ENCODE measurements around the gene TTC38.

Gene TTC38

DNA sequence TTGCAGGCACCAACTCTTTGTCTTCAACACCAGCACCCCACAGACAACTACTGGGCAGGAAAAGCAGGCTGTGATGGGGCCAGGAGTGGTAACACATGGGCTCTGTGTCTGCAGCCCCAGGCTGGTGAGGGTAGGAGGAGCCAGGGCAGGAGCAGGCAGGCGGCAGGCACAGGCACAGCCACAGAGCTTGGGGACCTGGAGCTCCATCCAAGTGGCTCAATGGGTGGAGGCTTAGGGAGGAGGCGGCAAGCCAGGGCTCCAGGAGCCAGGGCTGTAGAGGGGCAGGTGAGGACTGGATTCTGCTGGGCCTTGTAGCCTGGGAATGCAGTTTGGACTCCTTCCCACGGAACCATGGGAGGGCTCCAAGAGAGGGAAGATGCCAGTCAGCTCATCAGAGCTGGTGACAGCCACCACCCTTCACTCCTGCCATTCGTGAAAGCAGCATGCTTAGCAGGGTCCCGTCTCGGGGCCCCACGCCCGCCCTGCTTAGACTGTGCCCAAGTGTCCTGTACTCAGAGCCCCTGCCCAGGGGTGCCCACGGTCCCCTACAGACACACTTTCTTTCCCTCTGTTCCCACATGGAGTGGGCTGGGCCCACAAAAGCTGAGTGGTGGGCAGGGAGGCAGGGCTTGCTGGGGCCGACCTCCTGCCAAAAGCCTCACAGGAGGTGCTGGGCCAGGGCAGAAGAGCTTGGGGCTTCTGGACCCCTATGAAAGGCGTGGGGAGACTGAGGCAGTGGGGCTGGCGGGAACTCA lies 12.4 kb downstream of the TTC38 start:
- TF ChIP-seq, protein P1, sequence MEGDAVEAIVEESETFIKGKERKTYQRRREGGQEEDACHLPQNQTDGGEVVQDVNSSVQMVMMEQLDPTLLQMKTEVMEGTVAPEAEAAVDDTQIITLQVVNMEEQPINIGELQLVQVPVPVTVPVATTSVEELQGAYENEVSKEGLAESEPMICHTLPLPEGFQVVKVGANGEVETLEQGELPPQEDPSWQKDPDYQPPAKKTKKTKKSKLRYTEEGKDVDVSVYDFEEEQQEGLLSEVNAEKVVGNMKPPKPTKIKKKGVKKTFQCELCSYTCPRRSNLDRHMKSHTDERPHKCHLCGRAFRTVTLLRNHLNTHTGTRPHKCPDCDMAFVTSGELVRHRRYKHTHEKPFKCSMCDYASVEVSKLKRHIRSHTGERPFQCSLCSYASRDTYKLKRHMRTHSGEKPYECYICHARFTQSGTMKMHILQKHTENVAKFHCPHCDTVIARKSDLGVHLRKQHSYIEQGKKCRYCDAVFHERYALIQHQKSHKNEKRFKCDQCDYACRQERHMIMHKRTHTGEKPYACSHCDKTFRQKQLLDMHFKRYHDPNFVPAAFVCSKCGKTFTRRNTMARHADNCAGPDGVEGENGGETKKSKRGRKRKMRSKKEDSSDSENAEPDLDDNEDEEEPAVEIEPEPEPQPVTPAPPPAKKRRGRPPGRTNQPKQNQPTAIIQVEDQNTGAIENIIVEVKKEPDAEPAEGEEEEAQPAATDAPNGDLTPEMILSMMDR (IDR thresholded peaks at IDR 0.05; ENCODE audit: insufficient read depth, low read length, missing control alignments), result no peak
- DNase-seq (ENCODE audit: low read depth, low spot score), result no peak
- CTCF ChIA-PET, result interaction anchor here (0.6 to 1.0 kb wide), 2 partner anchors 10 to 158 kb away, joined by 3 to 4 read pairs; no protein-coding TSS in a partner anchor
- POLR2A ChIA-PET, result no interaction called here
- H3K4me3 ChIP-seq (ENCODE audit: low read depth, low read length), result no peak overlapping the region

DNA sequence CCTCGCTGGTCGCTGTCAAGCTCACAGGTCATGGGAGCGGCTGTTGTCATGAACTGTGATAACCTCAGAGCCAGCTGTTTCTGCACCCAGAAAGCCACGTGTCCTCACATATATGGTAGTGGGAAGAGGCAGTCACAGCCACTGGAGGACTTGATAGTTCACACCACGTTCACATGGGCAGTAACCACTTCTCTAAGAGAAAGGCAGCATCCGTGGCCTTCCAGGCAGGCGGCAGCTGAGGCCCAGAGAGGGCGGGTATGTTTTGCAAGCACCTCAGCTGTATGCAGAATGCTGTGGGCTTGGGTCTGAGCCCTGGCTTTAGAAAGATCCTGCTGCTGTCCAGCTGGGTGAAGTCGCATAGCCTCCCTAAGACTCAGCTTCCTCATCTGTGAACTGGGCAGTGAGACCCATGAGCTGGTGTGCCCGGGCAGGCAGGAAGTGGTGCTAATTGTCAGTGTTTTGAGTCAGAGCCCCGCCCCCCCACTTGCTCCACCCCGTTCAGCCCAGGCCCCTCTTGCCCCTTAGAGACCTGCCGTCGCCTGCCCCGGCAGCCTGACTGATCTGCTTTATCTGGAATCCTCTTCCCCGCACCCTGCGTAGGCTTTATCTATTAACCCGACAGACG lies 13.3 kb downstream of the TTC38 start:
- ChIA-PET CTCF (interaction anchor here (0.6 to 1.3 kb wide), 4 partner anchors 9 to 275 kb away, joined by 3 to 4 read pairs (median 4); no protein-coding TSS in a partner anchor), POLR2A (no interaction called here)
- H3K4me3 ChIP-seq (ENCODE audit: low read depth, low read length), result no peak overlapping the region
- no peak for DNase-seq (ENCODE audit: low read depth, low spot score)
- TF ChIP-seq, protein P1 (IDR thresholded peaks at IDR 0.05; ENCODE audit: insufficient read depth, low read length, missing control alignments), result no peak

DNA sequence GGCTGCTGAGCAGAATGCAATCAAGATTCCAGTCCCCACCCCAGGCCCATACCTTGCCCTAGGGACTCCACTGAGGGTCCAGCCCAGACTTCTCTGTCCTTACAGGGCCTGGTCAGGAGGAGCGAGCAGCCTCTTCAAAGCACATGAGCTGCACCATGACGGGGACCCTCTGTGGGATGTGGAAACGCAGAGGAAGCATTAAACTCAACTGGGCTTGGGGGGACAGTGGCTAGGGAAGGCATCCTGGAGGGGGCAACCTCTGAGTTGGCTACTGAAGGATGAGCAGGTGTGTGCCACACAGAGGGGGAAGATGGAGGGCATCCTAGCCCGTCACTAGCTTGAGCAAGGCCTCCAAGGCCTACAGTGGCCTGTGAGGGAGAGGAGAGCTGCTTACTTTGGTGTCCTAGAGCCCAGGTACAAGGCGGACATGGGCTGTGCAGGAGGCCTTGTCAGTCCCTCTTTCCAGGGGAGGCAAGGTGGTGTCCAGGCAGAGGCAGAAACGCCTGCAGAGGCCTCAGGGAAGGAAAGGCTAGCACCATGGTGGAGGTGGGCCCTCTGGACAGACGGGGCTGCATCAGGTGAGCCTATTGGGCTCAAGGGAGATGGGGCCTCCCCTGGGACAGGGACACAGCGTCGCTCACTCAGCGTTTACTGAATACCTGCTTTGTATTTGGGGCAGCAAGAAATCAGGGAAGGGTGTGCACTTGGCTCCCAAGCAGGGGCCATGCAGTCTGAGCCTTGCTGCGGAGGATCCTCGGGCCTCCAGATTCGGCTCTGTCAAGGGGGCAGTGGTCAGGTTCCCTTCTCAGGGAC lies 14.3 kb downstream of the TTC38 start:
- no peak for DNase-seq (ENCODE audit: low read depth, low spot score)
- H3K4me3 ChIP-seq (ENCODE audit: low read depth, low read length), result no peak overlapping the region
- TF ChIP-seq, protein P1 (IDR thresholded peaks at IDR 0.05; ENCODE audit: insufficient read depth, low read length, missing control alignments), result no peak
- POLR2A ChIA-PET, result no interaction called here
- CTCF ChIA-PET, result interaction anchor here (0.8 to 1.3 kb wide), 3 partner anchors 8 to 276 kb away, joined by 3 to 4 read pairs (median 3); no protein-coding TSS in a partner anchor

DNA sequence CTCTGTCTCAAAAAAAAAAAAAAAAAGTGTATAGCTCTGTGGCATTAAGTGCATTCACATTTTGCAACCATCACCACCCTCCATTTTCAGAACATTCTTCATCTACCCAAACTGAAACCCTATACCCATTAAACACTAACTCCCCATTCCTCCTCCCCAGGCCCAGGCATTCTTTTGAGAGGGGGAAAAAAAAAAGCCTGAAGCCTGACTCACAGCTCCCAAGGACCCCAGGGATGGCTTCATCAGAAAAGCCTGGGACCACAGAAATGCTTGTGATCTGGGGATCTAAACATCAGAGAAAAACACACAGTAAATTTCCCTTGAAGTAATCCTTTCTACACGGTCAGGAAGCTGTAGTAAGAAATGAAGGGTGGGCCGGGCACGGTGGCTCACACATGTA lies 18.2 kb downstream of the TTC38 start:
- POLR2A ChIA-PET, result interaction anchor here (1.3 kb wide), 1 partner anchor 11 kb away, joined by 3 read pairs; the partner anchor contains the start of gene GTSE1
- TF ChIP-seq, protein P1 (IDR thresholded peaks at IDR 0.05; ENCODE audit: insufficient read depth, low read length, missing control alignments), result no peak

DNA sequence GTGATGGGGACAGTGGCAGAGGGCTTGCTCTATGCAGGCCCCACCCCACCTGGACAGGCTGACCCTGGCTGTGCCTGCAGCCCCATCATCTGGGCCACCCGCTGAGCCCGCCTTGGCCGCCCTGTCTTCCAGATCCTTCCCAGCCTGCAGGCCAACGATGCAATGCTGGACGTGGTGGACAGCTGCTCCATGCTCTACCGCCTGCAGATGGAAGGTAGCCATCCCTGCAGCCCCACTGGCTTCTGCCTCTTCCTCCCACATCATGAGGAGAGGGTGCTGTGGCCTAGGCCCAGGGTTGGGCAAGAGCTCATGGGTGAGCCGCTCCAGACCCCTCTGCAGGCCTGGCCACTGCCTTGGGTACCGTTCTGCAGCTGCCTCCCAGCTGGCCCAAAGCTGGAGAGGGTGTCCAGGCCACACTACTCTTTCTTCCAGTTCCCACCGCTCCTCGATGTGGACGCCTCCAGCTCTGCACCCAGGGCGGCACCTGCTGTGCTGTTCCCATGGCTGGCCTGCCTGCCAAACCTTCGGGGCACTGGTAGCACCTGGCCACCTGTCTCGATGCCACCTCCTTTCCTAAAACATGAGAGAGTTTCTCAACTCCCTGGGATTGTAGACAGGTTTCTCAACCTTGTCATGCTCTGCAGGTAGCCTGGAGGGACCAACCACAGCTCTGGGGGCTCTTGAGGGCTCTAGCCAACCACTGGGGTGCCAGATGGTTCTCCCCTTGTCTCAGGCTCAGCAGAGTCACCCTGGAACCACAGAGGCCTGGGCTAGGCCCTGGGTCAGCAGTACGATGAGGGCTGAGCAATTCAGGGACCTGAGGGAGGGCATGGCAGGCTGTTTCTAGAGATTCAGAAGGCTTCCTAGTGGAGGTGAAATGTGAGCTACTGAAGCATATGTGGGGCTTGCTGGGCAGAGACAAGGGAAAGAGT lies 19.4 kb downstream of the TTC38 start:
- H3K4me3 ChIP-seq (ENCODE audit: low read depth, low read length), result no peak overlapping the region
- ChIA-PET CTCF (interaction anchor here (1.0 kb wide), 1 partner anchor 26 kb away, joined by 3 read pairs; no protein-coding TSS in a partner anchor), POLR2A (interaction anchor here (0.6 to 1.3 kb wide), 3 partner anchors 9 to 37 kb away, joined by 3 to 5 read pairs (median 4); partner anchors contain the start of genes CDPF1 and GTSE1)
- TF ChIP-seq, protein P1 (IDR thresholded peaks at IDR 0.05; ENCODE audit: insufficient read depth, low read length, missing control alignments), result no peak
- DNase-seq (ENCODE audit: low read depth, low spot score), result no peak

More for the DNA sequence above, 18.2 kb downstream of the TTC38 start:
- peak; percentile 24 for DNase-seq (ENCODE audit: low read depth, low spot score)
- CTCF ChIA-PET, result interaction anchor here (1.0 kb wide), 1 partner anchor 27 kb away, joined by 3 read pairs; no protein-coding TSS in a partner anchor
- no peak overlapping the region for H3K4me3 ChIP-seq (ENCODE audit: low read depth, low read length)

All from AG04449 (cell line).